Neuronal stem cell (in vitro differentiated cells): ENCODE data around the gene CCDC86. TPM values are rescaled to one million over a fixed set of nuclear protein-coding genes. Genes with fewer than 3 reads are reported as not detected.

Experiments
- DNase-seq: peaks from one replicate; pipeline ENCODE4 v3.0.0-alpha.2; 2013; ENCODE audit warnings: low spot score
- H2AFZ ChIP-seq: one replicate; pipeline ENCODE4 v1.6.1; 2013; ENCODE audit warnings: mild to moderate bottlenecking, low read length, inconsistent platforms
- H2AK5ac ChIP-seq: 2 replicates; pipeline ENCODE4 v1.6.1; 2013; ENCODE audit warnings: low read depth, mild to moderate bottlenecking, inconsistent platforms, low read length, moderate library complexity, mixed read lengths
- H2BK120ac ChIP-seq: 2 replicates; pipeline ENCODE4 v1.6.1; 2013; ENCODE audit warnings: low read depth, mild to moderate bottlenecking, inconsistent platforms, low read length, moderate library complexity, mixed read lengths
- H2BK12ac ChIP-seq: one replicate; pipeline ENCODE4 v1.6.1; 2013; ENCODE audit warnings: low read length, inconsistent platforms
- H2BK15ac ChIP-seq: 2 replicates; pipeline ENCODE4 v1.6.1; 2013; ENCODE audit warnings: mild to moderate bottlenecking, low read length, inconsistent platforms, mixed read lengths
- H2BK5ac ChIP-seq: one replicate; pipeline ENCODE4 v1.6.1; 2013; ENCODE audit warnings: inconsistent platforms, mild to moderate bottlenecking, low read length, moderate library complexity
- H3K14ac ChIP-seq: one replicate; pipeline ENCODE4 v1.6.1; 2013; ENCODE audit warnings: low read length, inconsistent platforms
- H3K18ac ChIP-seq: 2 replicates; pipeline ENCODE4 v1.6.1; 2013; ENCODE audit warnings: low read length, inconsistent platforms
- H3K23ac ChIP-seq: 2 replicates; pipeline ENCODE4 v1.6.1; 2013; ENCODE audit warnings: low read depth, mild to moderate bottlenecking, mixed read lengths, low read length, inconsistent platforms; ENCODE audit not compliant: poor library complexity
- H3K27ac ChIP-seq: replicated peaks from 3 replicates; pipeline ENCODE4 v1.5.1; 2013; ENCODE audit warnings: low read length, inconsistent platforms
- H3K27me3 ChIP-seq, 3 experiments: 2 replicates each; pipeline ENCODE4 v1.6.1; 2013; ENCODE audit warnings: low read length in 3 of 3, mild to moderate bottlenecking in 2 of 3, inconsistent platforms in 1 of 3, low read depth in 1 of 3, mixed read lengths in 1 of 3, moderate library complexity in 1 of 3; ENCODE audit not compliant: control insufficient read depth in 3 of 3, insufficient read depth in 3 of 3
- H3K36me3 ChIP-seq, 2 donors: replicated peaks in 1 of 2; 2 replicates each; pipeline ENCODE4 v1.6.1; 2013; ENCODE audit warnings: low read length in 2 of 2; ENCODE audit not compliant: control insufficient read depth in 2 of 2, insufficient read depth in 2 of 2
- H3K4ac ChIP-seq: 2 replicates; pipeline ENCODE4 v1.6.1; 2013; ENCODE audit warnings: inconsistent platforms, mild to moderate bottlenecking, low read length, moderate library complexity
- H3K4me1 ChIP-seq, 2 donors: 1 replicate in 1 of 2; 2 replicates in 1 of 2; pipeline ENCODE4 v1.6.1; 2013; ENCODE audit warnings: low read length in 2 of 2, low read depth in 1 of 2; ENCODE audit not compliant: control insufficient read depth in 2 of 2, insufficient read depth in 1 of 2
- H3K4me2 ChIP-seq: one replicate; pipeline ENCODE4 v1.6.1; 2013; ENCODE audit warnings: mild to moderate bottlenecking, low read length, inconsistent platforms; ENCODE audit not compliant: insufficient read depth, poor library complexity, severe bottlenecking
- H3K4me3 ChIP-seq, 2 donors: 2 replicates each; pipeline ENCODE4 v1.5.1; 2013; ENCODE audit warnings: low read length in 2 of 2, mild to moderate bottlenecking in 2 of 2, inconsistent platforms in 1 of 2, moderate library complexity in 1 of 2
- H3K79me1 ChIP-seq: one replicate; pipeline ENCODE4 v1.6.1; 2013; ENCODE audit warnings: low read depth, mild to moderate bottlenecking, inconsistent platforms, low read length, moderate library complexity
- H3K9ac ChIP-seq: one replicate; pipeline ENCODE4 v1.6.1; 2013; ENCODE audit warnings: mild to moderate bottlenecking, low read depth, low read length, inconsistent platforms; ENCODE audit not compliant: poor library complexity
- H3K9me3 ChIP-seq, 2 donors: replicated peaks in 1 of 2; 2 replicates each; pipeline versions ENCODE3 to v1.6.1; 2013; ENCODE audit warnings: low read length in 2 of 2, mild to moderate bottlenecking in 2 of 2, inconsistent platforms in 1 of 2, low read depth in 1 of 2, mixed read lengths in 1 of 2, moderate library complexity in 1 of 2; ENCODE audit not compliant: control insufficient read depth in 2 of 2, insufficient read depth in 1 of 2
- H4K8ac ChIP-seq: one replicate; pipeline ENCODE4 v1.6.1; 2013; ENCODE audit warnings: low read depth, mild to moderate bottlenecking, inconsistent platforms, low read length, moderate library complexity
- H4K91ac ChIP-seq: one replicate; pipeline ENCODE4 v1.6.1; 2013; ENCODE audit warnings: low read length, low read depth, mild to moderate bottlenecking, inconsistent platforms; ENCODE audit not compliant: poor library complexity
- WGBS, 2 donors: extraction: QIAGEN DNeasy Blood & Tissue Kit; methylation state at CpG; one replicate each; pipeline ENCODE4 v1.1.7; 2013; ENCODE audit warnings: missing lambda C conversion rate in 2 of 2, mixed read lengths in 1 of 2; ENCODE audit not compliant: insufficient read length in 2 of 2, insufficient replicate concordance in 1 of 2; ENCODE audit errors: extremely low coverage in 2 of 2; 5-methylcytosine and 5-hydroxymethylcytosine counted together
- polyA plus RNA-seq, 2 experiments: library from polyadenylated mRNA; stranded (reverse); fragments of 200-250 nt; gene quantifications; one replicate each; pipeline ENCODE4 v1.2.3, GENCODE V29; 2013

Gene CCDC86
- 22.5 TPM for polyA plus RNA-seq (2013, experiment 1 of 2)
- 21.0 TPM for polyA plus RNA-seq (2013, experiment 2 of 2)

GRCh38 chr11:60841797-60842667 is at the start of gene CCDC86:
Gene CCDC86, plus strand, starts transcription at chr11:60842113. Its CDS starts 12 bp downstream, at chr11:60842125.
- Histone ChIP-seq H3K14ac (no peak within 1 kb of the TSS), H2AK5ac (peak within 1 kb of the TSS; percentile 5), H2BK12ac (no peak within 1 kb of the TSS), H3K79me1 (peaks cover 11% of the 10 kb centered on the region), H2BK120ac (no peak within 1 kb of the TSS), H3K4me3 (peak within 1 kb of the TSS; percentile 70 to 89), H3K23ac (no peak within 1 kb of the TSS), H3K27ac (peak within 1 kb of the TSS; percentile 49), H2BK15ac (no peak within 1 kb of the TSS), H4K8ac (peak within 1 kb of the TSS; percentile 67), H3K9ac (peak within 1 kb of the TSS; percentile 91), H3K18ac (peak within 1 kb of the TSS; percentile 78), H2AFZ (peak within 1 kb of the TSS; percentile 86), H3K36me3 (peaks cover 4% of the 10 kb centered on the region in 2 donors), H3K9me3 (no peaks in the 10 kb centered on the region), H2BK5ac (peak within 1 kb of the TSS; percentile 17), H3K4ac (no peak within 1 kb of the TSS), H3K4me2 (peak within 1 kb of the TSS; percentile 82), H4K91ac (no peak within 1 kb of the TSS), H3K4me1 (peaks cover 14 to 21% of the 10 kb centered on the region in 2 donors), H3K27me3 (peaks cover 0 to 8% (median 0%) of the 10 kb centered on the region in 3 experiments)
- WGBS, 2 donors = no CpG with 5 or more reads among the region's 57 CpGs
- peak; percentile 96 for DNase-seq

- no peak overlapping the region for H2AK5ac ChIP-seq
- H2BK5ac ChIP-seq = no peak overlapping the region
- H3K27ac ChIP-seq = no peak overlapping the region
- no peak overlapping the region for H3K9ac ChIP-seq
- no peak overlapping the region for H2BK120ac ChIP-seq
- no peaks in the 10 kb centered on the region for H3K79me1 ChIP-seq
- no peak overlapping the region for H2BK15ac ChIP-seq
- no peak overlapping the region for H4K8ac ChIP-seq
- H3K4me2 ChIP-seq = no peak overlapping the region
- H3K27me3 ChIP-seq = no peaks in the 10 kb centered on the region
- no peak for DNase-seq
- no peaks in the 10 kb centered on the region for H3K4me1 ChIP-seq
- H3K4ac ChIP-seq = no peak overlapping the region
- H4K91ac ChIP-seq = no peak overlapping the region
- H3K18ac ChIP-seq = no peak overlapping the region
- no CpG with 5 or more reads among the region's 3 CpGs for WGBS, 2 donors
- H3K23ac ChIP-seq = no peak overlapping the region
- no peak overlapping the region for H2AFZ ChIP-seq
- no peak overlapping the region for H2BK12ac ChIP-seq
- H3K4me3 ChIP-seq = no peak overlapping the region
- H3K14ac ChIP-seq = no peak overlapping the region
- H3K9me3 ChIP-seq = peaks cover 7 to 16% of the 10 kb centered on the region in 2 donors
- no peaks in the 10 kb centered on the region for H3K36me3 ChIP-seq
These were observed 49.4 kb upstream of the CCDC86 start for GRCh38 chr11:60792521-60792920.

- no peak overlapping the region for H2BK12ac ChIP-seq
- no peak overlapping the region for H3K4me3 ChIP-seq
- H4K8ac ChIP-seq = no peak overlapping the region
- no CpG with 5 or more reads among the region's 6 CpGs for WGBS, 2 donors
- peak overlapping the region; percentile 92 for H3K14ac ChIP-seq
- no peak overlapping the region for H3K9ac ChIP-seq
- no peaks in the 10 kb centered on the region for H3K36me3 ChIP-seq
- H3K4ac ChIP-seq = no peak overlapping the region
- no peak overlapping the region for H2AFZ ChIP-seq
- H2AK5ac ChIP-seq = no peak overlapping the region
- peaks cover 7 to 16% of the 10 kb centered on the region in 2 donors for H3K9me3 ChIP-seq
- no peak overlapping the region for H3K27ac ChIP-seq
- H2BK15ac ChIP-seq = no peak overlapping the region
- no peak overlapping the region for H4K91ac ChIP-seq
- H3K79me1 ChIP-seq = no peaks in the 10 kb centered on the region
- H3K27me3 ChIP-seq = no peaks in the 10 kb centered on the region
- peak overlapping the region; percentile 55 for H2BK5ac ChIP-seq
- peak overlapping the region; percentile 23 for H3K23ac ChIP-seq
- no peak overlapping the region for H3K4me2 ChIP-seq
- no peak overlapping the region for H2BK120ac ChIP-seq
- H3K4me1 ChIP-seq = no peaks in the 10 kb centered on the region
- H3K18ac ChIP-seq = no peak overlapping the region
- no peak for DNase-seq
These were observed 46.6 kb upstream of the CCDC86 start for GRCh38 chr11:60795291-60795690.

GRCh38 chr11:60797846-60798630 is 43.9 kb upstream of the CCDC86 start:
- Histone ChIP-seq H3K14ac (no peak overlapping the region), H3K27me3 (no peaks in the 10 kb centered on the region), H2BK120ac (no peak overlapping the region), H3K9ac (no peak overlapping the region), H3K23ac (peak overlapping the region; percentile 32), H3K4me1 (no peaks in the 10 kb centered on the region), H3K9me3 (peaks cover 0 to 3% of the 10 kb centered on the region in 2 donors), H3K36me3 (no peaks in the 10 kb centered on the region), H2BK12ac (no peak overlapping the region), H3K4me3 (no peak overlapping the region), H4K8ac (no peak overlapping the region), H3K4ac (no peak overlapping the region), H3K79me1 (no peaks in the 10 kb centered on the region), H2AK5ac (peak overlapping the region; percentile 62), H3K4me2 (no peak overlapping the region), H3K18ac (peak overlapping the region; percentile 66), H3K27ac (no peak overlapping the region), H2AFZ (no peak overlapping the region), H2BK5ac (no peak overlapping the region), H2BK15ac (no peak overlapping the region), H4K91ac (no peak overlapping the region)
- WGBS, 2 donors = no CpG with 5 or more reads among the region's 17 CpGs
- no peak for DNase-seq
